ENCODE measurements around the gene TGM2. TPM values are rescaled to one million over a fixed set of nuclear protein-coding genes. Genes with fewer than 3 reads are reported as not detected.
A peak's percentile ranks its signal among the peaks of the same experiment; 100 is the strongest.

Gene TGM2
- total RNA-seq, 1 donor from 2014 or later, result 362 TPM

- peak; percentile 69 to 82 for ATAC-seq
- H3K27ac ChIP-seq, result no peak overlapping the region
Measured at GRCh38 chr20:38181207-38181801, 16.2 kb upstream of the TGM2 start.

DNA sequence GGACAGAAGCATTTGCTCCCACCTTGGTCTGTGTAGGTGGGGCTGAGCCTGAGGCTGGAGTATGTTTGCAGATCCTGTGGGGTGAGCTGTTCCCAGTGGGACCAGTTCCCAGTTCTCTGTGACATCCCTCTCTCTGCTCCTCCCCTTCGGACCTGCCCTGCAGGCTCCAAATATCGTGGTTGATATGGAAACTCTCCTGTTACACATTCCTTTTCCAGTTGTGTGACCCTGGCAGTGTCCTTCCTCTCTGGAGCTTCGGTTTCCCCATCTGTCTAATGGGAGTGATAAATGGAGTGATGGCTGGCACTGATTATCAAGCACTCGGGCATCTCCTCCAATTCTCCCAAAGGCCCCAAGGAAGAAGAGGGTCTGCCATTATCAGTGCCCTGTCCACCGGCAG lies 15.7 kb upstream of the TGM2 start:
- no peaks in the 10 kb centered on the region for H3K27me3 ChIP-seq (ENCODE audit: low read depth)
- TF ChIP-seq, protein P1, sequence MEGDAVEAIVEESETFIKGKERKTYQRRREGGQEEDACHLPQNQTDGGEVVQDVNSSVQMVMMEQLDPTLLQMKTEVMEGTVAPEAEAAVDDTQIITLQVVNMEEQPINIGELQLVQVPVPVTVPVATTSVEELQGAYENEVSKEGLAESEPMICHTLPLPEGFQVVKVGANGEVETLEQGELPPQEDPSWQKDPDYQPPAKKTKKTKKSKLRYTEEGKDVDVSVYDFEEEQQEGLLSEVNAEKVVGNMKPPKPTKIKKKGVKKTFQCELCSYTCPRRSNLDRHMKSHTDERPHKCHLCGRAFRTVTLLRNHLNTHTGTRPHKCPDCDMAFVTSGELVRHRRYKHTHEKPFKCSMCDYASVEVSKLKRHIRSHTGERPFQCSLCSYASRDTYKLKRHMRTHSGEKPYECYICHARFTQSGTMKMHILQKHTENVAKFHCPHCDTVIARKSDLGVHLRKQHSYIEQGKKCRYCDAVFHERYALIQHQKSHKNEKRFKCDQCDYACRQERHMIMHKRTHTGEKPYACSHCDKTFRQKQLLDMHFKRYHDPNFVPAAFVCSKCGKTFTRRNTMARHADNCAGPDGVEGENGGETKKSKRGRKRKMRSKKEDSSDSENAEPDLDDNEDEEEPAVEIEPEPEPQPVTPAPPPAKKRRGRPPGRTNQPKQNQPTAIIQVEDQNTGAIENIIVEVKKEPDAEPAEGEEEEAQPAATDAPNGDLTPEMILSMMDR (IDR thresholded peaks at IDR 0.05), result no peak
- no peaks in the 10 kb centered on the region for H3K9me3 ChIP-seq
- no peaks in the 10 kb centered on the region for H3K36me3 ChIP-seq
- H3K27ac ChIP-seq, result no peak overlapping the region
- no peak for DNase-seq
- ATAC-seq, result no peak
- no peak overlapping the region for H3K4me3 ChIP-seq
- H3K4me1 ChIP-seq, result peaks cover 4% of the 10 kb centered on the region
- intact Hi-C loops (cut with DNase I), result no loop called here

More at GRCh38 chr20:38181207-38181801, 16.2 kb upstream of the TGM2 start:
- no peaks in the 10 kb centered on the region for H3K27me3 ChIP-seq (ENCODE audit: low read depth)
- no peaks in the 10 kb centered on the region for H3K9me3 ChIP-seq
- no peak overlapping the region for H3K4me3 ChIP-seq
- peaks cover 4% of the 10 kb centered on the region for H3K4me1 ChIP-seq
- no peak for DNase-seq
- H3K36me3 ChIP-seq, result no peaks in the 10 kb centered on the region
- intact Hi-C loops (cut with DNase I), result no loop called here
- TF ChIP-seq, protein P1 (IDR thresholded peaks at IDR 0.05), result no peak

DNA sequence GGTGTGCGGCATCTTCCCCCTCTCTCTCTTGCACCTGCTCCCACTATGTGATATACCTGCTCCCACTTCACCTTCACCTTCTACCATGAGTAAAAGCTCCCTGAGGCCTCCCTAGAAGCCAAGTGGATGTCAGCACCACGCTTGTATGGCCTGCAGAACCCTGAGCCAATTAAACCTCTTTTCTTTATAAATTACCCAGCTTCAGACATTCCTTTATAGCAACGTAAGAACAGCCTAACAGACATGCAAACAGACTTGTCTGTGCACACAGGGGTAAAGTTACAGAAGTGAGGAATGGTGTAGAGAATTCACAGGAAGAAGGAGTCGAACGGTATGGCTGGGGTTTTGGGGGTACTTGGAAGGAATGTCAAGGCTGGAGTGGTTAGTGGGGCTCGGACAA lies 14.8 kb upstream of the TGM2 start:
- ATAC-seq, result no peak
- intact Hi-C loops (cut with DNase I), result no loop called here
- no peak for DNase-seq
- H3K9me3 ChIP-seq, result no peaks in the 10 kb centered on the region
- no peaks in the 10 kb centered on the region for H3K36me3 ChIP-seq
- H3K4me3 ChIP-seq, result no peak overlapping the region
- H3K27me3 ChIP-seq (ENCODE audit: low read depth), result no peaks in the 10 kb centered on the region
- H3K4me1 ChIP-seq, result peaks cover 4% of the 10 kb centered on the region
- no peak overlapping the region for H3K27ac ChIP-seq
- TF ChIP-seq, protein P1 (IDR thresholded peaks at IDR 0.05), result no peak

GRCh38 chr20:38178581-38178980 lies 13.5 kb upstream of the TGM2 start:
- intact Hi-C loops (cut with DNase I), result no loop called here
- DNase-seq (no peak), ATAC-seq (no peak)
- no peak overlapping the region for H3K4me3 ChIP-seq
- H3K36me3 ChIP-seq, result no peaks in the 10 kb centered on the region
- peaks cover 5% of the 10 kb centered on the region for H3K4me1 ChIP-seq
- no peaks in the 10 kb centered on the region for H3K27me3 ChIP-seq (ENCODE audit: low read depth)
- no peaks in the 10 kb centered on the region for H3K9me3 ChIP-seq
- TF ChIP-seq, protein P1 (IDR thresholded peaks at IDR 0.05), result no peak
- no peak overlapping the region for H3K27ac ChIP-seq

GRCh38 chr20:38178065-38178491 lies 13.0 kb upstream of the TGM2 start:
- intact Hi-C loops (cut with DNase I), result no loop called here
- H3K27ac ChIP-seq, result no peak overlapping the region
- DNase-seq (no peak), ATAC-seq (peak; percentile 42 to 56)
- TF ChIP-seq, protein P1 (IDR thresholded peaks at IDR 0.05), result no peak
- H3K4me3 ChIP-seq, result no peak overlapping the region
- no peaks in the 10 kb centered on the region for H3K36me3 ChIP-seq
- H3K27me3 ChIP-seq (ENCODE audit: low read depth), result no peaks in the 10 kb centered on the region
- H3K9me3 ChIP-seq, result no peaks in the 10 kb centered on the region
- peaks cover 10% of the 10 kb centered on the region for H3K4me1 ChIP-seq

Measured in lower lobe of right lung (tissue), 2 donors.